GM10266 (cell line): ENCODE results near the gene MAGEF1.
A peak's percentile ranks its signal among the peaks of the same experiment; 100 is the strongest.

Experiments used
- DNase-seq: peaks from one replicate; pipeline ENCODE4 v3.0.0; 2012; ENCODE audit errors: extremely low spot score
- TF ChIP-seq, protein P1 (sequence below): IDR thresholded peaks from 2 replicates; pipeline ENCODE4 v1.5.1; 2012; ENCODE audit warnings: mild to moderate bottlenecking, low read depth; ENCODE audit not compliant: control insufficient read depth, insufficient read depth; ENCODE audit errors: missing control alignments

MAGEF1 gene

GRCh38 chr3:184748219-184749135 is 36.6 kb upstream of the MAGEF1 start:
- DNase-seq: peak; percentile 66
- TF ChIP-seq, protein P1, sequence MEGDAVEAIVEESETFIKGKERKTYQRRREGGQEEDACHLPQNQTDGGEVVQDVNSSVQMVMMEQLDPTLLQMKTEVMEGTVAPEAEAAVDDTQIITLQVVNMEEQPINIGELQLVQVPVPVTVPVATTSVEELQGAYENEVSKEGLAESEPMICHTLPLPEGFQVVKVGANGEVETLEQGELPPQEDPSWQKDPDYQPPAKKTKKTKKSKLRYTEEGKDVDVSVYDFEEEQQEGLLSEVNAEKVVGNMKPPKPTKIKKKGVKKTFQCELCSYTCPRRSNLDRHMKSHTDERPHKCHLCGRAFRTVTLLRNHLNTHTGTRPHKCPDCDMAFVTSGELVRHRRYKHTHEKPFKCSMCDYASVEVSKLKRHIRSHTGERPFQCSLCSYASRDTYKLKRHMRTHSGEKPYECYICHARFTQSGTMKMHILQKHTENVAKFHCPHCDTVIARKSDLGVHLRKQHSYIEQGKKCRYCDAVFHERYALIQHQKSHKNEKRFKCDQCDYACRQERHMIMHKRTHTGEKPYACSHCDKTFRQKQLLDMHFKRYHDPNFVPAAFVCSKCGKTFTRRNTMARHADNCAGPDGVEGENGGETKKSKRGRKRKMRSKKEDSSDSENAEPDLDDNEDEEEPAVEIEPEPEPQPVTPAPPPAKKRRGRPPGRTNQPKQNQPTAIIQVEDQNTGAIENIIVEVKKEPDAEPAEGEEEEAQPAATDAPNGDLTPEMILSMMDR: peak; percentile 43

GRCh38 chr3:184746131-184747120 is 34.6 kb upstream of the MAGEF1 start:
- no peak for DNase-seq
- TF ChIP-seq, protein P1: no peak

GRCh38 chr3:184745526-184745925 is 33.7 kb upstream of the MAGEF1 start:
- no peak for DNase-seq
- TF ChIP-seq, protein P1: no peak

- no peak for DNase-seq
- TF ChIP-seq, protein P1: no peak
Measured at GRCh38 chr3:184743248-184743647, 31.4 kb upstream of the MAGEF1 start.

DNA sequence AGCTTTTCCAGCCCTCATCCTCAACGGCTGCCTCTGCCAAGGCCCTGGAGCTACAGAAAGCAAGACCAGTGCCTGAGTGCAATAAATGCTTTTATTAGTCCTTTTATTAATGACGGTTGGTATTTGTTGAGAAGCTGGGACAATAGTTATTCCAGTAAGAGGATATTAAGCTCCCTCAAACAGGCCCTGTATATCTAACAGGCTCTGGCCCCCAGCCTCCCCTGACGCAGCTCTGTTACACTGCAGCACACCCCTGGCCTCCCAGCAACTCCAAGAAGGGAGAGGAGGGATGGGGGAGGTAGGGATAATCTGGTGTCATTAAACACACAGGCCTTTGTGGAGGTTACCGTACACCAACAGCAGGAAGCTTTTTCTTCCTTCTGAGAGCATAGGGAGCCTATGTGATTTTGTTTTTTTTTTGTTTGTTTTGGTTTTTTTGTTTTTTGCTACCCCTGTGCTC is 30.8 kb upstream of the MAGEF1 start:
- TF ChIP-seq, protein P1: no peak
- DNase-seq: no peak

- DNase-seq: no peak
- TF ChIP-seq, protein P1: no peak
Measured at GRCh38 chr3:184741798-184742675, 30.2 kb upstream of the MAGEF1 start.
